ENCODE data around the gene OXA1L. TPM values are rescaled to one million over a fixed set of nuclear protein-coding genes. Genes with fewer than 3 reads are reported as not detected.
"Not testable (repeated sequence)": the region's sequence is repeated elsewhere in the genome, so short reads cannot be mapped to it uniquely, and the experiment has no call there.

The OXA1L gene
- total RNA-seq, 1 donor from 2014 or later, result 79.1 TPM

DNA sequence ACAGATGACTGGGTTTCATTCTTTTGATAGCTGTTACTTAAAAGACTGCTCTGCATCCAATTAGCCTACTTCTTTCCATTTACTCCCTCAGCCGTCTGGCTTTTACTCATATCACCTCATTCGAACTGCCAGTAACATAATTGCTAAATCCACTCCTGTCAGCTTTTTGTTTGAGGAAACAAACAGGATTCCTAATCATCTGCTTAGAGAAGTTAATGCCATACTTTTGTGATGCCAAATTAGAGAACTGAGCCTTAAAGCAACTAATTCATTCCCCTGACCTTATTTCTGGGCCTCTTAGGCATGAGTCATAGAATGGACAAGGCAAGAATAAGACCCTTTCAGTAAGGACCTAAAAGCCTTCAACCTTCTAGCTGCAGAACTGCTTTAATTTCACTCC lies 2.9 kb downstream of the OXA1L start:
- ATAC-seq, result no peak

DNA sequence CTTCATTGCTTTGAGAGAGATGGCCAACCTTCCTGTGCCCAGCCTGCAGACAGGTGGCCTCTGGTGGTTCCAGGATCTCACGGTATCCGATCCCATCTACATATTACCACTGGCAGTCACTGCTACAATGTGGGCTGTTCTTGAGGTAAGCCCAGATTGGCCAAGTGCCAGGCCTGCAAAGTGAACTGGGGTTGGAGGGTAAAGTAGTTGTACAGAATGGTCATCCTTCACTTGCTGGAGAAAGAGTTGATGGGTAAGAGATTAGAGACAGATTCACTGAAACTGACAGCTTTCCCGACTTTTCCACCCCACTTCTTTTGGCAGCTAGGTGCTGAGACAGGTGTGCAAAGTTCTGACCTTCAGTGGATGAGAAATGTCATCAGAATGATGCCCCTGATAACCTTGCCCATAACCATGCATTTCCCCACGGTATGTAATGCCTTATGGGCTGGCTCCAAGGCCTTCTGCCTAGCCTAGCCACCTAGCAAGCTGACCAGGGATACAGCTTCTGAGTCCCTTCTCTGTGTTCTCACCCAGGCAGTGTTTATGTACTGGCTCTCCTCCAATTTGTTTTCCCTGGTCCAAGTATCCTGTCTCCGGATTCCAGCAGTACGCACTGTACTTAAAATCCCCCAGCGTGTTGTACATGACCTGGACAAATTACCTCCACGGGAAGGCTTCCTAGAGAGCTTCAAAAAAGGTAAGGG lies 4.1 kb downstream of the OXA1L start:
- ATAC-seq, result no peak

DNA sequence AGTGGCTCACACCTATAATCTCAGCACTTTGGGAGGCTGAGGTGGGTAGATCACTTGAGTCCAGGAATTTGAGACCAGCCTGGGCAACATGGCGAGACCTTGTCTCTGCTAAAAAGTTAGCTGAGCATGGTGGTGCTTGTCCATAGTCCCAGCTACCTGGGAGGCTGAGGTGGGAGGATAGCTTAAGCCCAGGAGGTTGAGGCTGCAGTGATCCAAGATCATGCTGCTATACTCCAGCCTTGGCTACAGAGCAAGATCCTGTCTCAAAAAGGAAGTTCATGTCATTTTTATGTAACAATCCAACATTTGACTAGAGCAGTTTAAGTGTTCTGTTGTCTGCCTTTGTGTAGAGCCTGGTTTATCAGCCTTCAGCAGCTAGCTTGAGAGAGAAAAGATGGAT lies 6.2 kb downstream of the OXA1L start:
- no peak for ATAC-seq

DNA sequence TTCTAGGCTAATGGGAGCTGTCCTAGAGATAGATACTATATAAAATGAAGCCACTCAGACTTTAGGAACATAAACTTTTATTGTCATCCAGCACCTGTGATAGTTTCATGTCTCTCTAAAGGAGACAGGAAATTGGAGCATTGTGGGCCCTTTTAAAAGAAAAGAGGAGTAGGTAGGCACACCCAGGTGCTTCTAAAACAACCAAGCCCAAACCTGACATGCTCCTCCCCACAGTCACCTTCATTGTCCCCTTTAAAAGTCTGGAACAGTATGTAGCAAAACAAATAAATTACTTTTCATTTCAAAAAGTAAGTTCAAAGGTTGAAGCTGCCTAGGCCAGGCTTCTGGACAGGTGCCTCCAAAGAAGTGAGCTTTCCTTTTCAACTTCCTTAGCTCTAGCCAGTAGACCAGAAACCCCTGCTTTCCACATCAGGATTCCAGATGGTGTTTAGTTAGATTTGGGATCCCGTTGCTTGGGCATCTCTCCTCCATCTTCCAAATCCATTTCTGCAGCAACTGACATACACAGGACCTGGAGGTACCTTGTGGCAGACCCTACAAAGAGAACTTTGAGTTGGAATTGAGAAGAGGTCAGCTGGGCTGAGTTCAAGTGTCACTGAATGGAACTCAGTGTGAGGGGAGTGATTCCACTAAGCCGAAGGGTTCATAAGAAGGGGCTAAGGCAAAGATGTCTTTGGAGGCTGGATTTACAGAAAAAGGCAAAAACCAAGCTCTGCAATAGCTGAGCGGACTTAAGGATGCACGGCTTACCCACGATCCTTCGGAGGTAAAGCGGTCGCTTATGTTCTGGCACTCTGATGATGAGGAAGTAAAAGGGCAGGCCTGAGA lies 6.9 kb downstream of the OXA1L start:
- ATAC-seq, result no peak

DNA sequence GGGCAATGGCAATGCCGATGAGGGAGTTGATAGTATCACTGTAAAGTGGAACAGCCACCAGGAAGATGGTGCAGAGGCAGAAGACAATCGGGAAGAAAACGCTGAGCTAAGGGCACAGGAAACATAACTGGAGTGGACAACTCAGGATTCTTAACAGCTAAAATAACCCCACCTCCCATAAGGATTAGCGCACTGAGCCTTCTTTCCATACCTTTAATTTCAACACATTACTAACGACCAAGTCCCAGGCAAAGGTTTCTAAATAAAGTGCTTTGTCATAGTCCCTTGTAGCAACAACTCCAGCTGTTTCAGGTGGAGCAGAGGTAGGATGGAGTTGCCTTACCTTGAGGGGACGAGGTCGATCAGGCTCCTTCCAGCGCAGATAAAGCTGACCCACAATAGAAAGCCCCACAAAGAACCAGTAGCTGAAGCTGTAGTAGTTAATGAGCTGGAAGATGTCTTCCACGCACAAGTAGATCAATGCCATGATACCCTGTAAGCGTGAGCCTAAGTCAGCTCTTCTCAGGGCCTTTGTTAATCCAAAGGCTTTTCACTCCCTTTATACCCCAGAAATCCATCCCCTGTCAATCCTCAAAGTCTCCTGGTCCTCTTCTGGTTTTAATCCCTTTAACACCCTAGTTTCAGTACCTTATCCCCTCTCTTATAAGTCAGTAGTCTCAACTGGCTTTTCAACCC lies 7.7 kb downstream of the OXA1L start:
- ATAC-seq, result no peak

DNA sequence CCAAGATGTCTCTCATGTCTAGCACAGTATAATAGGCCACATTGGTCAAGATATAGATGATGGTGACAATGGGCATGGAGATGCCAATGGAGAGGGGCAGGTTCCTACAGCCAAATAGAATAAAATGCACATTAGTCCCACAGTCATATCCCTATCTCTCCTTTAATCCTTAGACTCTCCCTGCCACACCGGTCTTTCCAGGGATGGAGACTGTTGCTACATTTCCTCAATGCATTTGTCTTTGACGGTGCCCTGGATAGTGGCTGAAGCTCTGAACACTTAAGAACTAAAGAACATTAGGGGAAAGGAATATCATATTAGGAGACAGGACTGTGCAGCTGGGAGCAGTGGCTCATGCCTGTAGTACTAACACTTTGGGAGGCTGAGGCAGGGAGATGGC lies 9.7 kb downstream of the OXA1L start:
- peak; percentile 18 for ATAC-seq

DNA sequence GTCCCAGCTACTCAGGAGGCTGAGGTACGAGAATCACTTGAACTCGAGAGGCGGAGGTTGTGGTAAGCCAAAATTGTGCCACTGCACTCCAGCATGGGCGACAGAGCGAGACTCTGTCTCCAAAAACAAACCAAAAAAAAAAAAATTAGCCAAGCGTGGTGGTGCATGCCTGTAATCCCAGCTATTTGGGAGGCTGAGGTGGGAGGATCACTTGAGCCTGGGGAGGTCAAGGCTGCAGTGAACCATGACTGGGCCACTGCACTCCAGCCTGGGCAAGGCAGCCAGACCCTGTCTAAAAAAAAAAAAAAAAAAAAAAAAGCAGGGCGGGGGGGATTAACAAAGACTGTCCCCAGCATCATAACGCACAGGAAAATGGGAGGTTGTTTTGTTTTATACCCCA lies 10.4 kb downstream of the OXA1L start:
- not testable (repeated sequence) for ATAC-seq

DNA sequence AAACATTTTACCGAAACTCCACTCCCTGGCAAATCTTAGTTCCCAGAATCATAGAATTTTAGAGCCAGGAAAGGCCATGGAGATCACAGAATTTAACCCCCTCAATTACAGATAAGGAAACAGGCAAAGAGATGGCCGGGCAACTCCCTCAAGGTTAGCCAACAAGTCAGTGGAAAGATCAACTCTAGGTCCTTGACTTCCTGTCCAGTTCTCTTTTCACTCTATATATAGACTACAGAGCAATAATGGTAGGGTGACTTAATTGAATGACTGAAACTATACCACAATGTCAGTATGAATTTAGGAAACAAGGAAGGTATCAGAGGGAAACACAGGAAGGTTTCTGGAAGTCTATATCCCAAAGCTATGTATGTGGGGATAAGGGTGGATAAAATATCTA lies 11.6 kb downstream of the OXA1L start:
- ATAC-seq, result no peak

DNA sequence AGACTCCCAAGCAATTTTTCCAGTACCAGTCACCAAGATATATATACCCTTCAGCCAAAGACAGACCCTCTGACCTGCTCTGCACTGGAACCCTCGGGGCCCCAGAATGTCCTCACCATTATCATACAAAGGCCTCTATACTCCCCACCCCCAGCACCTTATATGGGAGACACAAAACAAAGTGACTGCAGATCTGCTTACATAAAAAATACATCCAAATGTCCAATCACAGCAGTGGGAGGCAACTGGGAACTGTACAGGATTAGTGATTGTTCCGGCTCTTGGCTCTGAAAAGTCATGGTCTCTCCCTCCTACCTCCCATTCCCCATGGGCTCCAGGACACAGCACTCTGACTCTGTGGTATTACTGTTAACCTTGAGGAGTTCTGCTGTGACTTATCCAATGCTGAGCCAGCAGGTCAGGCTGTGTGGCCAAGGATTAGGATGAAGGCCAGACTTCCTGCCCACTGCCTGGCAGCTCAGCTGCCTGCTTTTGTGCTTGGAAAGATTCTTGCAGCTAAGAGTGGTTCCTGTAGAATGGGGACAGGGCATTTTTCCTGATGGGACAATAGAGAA lies 13.7 kb downstream of the OXA1L start:
- no peak for ATAC-seq

DNA sequence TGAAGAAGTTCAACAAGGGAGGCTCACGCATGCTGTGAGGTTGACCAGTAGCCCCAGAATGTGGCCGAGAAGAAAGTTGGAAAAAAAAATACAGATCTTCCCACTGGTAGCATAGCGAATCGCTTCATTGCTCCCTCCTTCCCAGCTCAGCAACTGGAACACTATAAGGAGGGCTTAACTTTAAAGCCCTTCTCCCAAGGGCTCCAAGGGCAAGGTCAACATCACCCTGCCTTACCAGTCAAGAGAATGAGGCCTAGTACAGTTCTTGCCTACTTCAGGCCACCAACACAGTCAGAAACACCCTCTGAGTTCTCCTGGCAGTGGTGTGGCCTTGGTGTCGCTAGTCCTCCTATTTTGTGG lies 14.4 kb downstream of the OXA1L start:
- ATAC-seq, result no peak

DNA sequence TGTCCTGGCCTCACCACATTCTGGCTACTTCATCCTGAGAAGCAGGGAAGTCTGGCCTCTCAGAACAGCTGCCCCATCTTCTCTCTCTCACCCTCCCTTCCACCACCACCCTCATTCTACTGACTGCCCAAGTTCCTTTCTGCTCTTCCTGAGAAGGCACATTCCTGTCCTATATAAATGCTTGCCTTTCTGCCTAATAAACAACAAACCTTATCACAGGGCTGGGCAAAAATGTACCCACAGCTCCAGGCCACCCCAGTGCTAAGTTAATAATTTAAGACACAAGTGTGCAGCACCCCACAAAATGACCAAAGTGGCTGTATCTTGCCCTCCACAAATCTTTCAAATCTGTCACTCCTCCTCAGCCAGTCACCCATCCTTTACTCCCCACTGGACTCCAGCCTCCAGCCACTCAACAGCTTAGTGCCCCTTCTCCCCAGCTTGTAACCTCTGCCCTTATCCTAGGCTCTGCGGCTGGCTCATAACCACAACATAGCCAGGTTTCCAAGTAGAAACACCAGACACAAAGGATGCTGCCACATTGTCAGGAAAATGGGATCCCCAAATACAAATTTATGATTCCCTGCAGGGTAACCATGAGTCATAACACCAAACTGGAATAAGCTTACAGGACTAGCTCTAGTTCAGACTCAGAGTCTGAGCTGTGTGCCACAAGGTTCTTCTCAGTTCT lies 15.0 kb downstream of the OXA1L start:
- ATAC-seq, result no peak

DNA sequence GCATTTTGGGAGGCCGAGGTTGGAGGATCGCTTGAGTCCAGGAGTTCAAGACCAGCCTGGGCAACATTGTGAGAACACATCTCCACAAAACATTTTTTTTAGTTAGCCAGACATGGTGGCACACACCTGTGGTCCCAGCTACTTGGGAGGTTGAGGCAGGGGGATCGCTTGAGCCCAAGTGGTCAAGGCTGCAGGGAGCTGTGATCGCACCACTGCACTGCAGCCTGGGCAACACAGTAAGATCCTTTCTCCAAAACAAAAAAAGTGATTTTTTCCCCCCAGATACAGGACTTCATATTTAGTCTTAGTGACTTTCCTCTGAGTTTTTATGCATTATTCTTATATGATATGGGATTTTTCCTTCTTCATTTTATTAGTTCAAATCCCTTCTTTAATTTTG lies 20.2 kb downstream of the OXA1L start:
- ATAC-seq, result no peak

DNA sequence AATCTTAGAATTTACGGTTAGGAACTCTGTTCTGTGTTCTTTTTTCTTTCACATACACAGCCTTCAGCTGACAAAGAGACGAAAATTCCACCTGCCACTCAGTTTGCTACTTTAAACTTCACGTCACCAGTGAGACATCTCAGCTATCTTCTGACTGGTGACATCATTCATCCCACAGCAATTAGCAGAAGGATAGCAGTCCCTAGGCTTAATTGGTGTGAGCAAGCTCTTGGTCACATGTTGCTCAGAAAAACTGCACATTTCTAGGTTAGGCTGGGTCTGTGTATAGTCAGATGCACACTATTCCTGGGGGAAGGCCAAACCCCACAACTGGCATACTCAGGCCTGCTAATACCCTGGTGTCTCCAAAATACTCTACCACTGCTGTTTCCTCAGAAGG lies 24.8 kb downstream of the OXA1L start:
- no peak for ATAC-seq

DNA sequence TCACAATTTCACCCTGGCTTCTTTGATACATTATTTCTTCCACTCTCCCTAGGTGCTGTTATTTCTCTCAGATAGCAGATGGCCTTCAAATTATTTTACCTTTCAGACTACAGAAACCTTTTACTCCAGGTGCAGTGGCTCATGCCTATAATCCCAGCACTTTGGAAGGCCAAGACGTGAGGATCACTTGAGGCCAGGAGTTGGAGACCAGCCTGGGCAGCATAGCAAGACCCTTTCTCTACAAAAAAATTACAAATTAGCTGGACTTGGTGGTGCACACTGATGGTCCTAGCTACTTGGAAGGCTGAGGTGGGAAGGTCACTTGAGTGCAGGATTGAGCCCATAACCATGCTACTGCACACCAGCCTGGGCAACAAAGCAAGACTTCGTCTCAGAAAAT lies 25.7 kb downstream of the OXA1L start:
- no peak for ATAC-seq

DNA sequence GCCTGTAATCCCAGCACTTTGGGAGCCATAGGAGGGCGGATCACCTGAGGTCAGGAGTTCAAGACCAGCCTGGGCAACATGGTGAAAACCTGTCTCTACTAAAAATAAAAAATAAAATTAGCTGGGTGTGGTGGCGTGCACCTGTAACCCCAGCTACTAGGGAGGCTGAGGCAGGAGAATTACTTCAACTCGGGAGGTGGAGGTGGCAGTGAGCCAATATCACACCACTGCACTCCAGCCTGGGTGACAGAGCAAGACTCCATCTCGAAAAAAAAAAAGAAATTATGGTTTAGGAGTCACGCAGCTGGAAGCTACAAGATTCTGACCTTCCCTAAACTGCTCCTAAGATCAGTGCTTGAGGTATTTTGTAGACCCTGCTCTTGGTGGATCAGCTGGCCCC lies 27.1 kb downstream of the OXA1L start:
- not testable (repeated sequence) for ATAC-seq

DNA sequence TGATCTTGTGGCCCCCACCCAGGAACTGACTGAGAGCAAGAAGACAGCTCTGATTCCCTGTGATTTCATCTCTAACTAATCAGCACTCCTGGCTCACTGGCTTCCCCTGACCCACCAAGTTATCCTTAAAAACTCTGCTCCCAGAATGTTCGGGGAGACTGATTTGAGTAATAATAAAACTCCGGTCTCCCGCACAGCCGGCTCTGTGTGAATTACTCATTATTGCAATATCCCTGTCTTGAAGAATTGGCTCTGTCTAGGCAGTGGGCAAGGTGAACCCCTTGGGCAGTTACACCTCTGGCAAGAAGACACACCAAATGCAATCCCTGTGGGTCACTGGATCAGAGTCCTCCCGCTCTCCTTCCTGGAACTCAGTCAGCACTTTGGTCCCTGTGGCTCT lies 27.5 kb downstream of the OXA1L start:
- ATAC-seq, result no peak

DNA sequence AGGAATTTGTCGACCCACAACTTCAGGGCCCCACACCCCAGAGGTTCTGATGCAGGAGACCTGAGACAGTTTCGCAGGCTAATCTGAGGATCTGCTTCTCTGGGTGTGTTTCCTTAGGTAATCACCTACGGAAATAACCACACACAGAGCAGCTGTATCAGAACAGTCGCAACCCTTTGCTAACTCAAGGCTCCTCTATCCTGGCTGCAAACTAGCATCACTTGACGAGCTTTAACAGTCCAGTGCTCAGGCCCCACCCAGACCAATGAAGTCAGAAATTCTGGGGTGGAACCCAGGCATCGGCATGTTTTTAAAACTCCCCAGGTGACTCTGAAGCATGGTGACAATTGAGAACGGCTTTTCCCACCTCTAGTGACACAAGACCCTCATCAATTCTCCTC lies 28.1 kb downstream of the OXA1L start:
- no peak for ATAC-seq

DNA sequence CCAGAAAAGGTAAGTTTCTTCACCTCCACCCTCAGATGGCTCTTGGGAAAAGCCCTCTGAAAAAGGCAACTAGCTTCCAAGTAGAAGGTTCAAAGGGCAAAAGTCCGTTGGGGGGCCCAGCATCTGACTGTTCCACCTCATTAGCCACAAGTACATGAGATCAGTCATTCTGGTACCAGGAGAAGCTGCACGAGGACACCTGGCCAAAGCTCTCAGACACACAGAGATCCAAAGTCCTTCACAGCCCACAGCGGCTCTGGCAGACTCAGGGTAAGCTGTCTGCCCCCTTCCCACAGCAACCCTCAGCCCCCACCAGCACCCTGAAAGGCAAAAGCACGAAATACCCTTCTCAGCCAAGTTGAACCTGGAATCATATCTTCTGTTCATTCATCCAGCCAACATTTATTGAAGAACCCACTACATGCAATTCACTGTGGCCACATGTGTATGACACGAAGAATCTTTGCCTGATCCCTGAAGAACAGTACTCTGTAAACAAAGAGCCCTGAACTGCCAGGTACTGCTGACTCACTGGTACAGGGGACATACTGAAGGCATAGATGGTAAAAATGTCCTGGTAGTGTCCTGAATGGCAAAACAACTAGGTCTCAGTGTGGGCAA lies 29.7 kb downstream of the OXA1L start:
- no peak for ATAC-seq

DNA sequence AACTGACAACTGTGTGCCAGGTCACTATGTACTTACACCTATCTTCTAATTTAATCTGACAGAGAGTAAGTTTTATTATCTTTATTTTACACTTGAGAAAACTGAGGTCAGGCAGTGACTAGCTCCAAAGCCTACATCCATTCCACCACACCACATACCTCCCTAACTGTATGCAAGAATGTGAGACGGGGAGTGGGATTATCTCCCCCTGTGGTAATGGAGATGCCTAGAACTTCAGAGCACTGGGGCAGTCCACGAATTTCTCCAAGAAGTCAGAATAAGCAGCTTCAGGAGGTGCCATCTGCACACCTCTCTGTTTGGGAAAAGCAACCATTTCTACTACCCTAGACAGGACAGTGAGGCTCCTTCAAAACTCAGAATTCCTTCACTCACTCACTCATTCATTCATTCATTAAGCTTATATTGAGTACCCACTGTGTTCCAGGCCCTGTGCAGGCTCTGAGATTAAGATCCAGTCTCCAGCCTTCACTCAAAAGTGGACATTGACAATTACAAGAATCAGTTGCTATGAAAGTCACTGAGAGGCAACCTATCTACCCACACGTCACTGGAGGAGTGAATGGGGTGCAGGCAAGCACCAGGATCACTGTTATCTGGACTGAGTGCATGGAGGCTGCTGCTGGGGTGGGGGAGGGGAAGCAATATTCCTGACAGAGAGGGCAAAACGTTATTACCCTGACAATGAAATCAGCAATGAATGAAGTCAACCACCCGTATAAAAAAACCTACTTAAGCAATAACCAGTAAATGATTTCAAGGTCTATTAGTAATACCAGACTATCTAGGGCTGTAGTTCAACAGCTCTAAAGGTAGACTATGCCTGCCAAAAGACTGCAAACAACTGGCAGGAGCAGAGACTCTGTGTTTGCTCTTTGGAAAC lies 30.8 kb downstream of the OXA1L start:
- no peak for ATAC-seq

DNA sequence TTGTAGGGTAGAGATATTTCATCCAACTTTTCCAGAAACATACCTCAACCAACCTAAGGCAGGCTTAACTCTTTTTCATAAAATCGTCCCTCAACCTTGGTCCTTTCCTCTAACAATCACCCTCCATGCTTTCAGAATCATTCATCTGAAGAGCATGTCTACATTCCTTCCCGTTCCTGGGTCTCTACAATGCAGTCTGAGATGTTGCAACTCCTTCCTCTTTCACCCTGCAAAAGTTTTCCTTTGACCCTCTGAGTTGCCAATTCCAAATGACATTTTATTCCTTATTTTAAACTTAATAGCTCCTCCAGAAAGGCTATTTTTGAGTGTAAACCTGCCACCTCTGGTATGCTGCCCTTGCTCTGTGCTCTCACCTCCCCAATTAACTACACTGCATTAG lies 32.0 kb downstream of the OXA1L start:
- ATAC-seq, result no peak

DNA sequence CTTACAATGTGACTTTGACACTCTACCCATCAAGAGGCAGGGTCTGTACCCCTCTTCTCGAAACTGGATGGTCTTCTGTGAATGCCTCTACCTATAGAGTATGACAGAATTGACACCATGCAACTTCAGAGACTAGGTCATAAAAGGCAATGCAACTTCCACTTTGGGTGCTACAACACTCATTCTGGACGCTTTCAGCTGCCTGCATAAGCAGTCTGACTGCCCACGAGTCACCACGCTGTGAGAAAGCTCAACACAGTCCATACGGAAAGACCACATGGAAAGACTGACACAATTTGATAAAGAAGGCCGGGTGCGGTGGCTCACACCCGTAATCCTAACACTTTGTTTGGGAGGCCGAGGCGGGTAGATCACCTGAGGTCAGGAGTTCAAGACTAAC lies 33.9 kb downstream of the OXA1L start:
- ATAC-seq, result no peak

All from esophagus mucosa (tissue), 1 donor.